T47D (cell line): ENCODE results near the gene DPF3.

ENCODE experiments used
- DNase-seq, 2 experiments: peaks; one replicate each; pipeline versions ENCODE4 v3.0.0 to v3.0.0-alpha.2; 2011 to 2012; ENCODE audit warnings: low read depth in 1 of 2, low spot score in 1 of 2
- JUND ChIP-seq: IDR thresholded peaks from 2 replicates; pipeline ENCODE4 v1.6.1; 2012; ENCODE audit warnings: low read depth
- in situ Hi-C: cut with HindIII; loops from 2 replicates; pipeline ENCODE4 v1.10.0; 2016; ENCODE audit warnings: low sequenced_read_pairs, low pct_unique_long_range_greater_than_20kb

DPF3 gene

GRCh38 chr14:72723858-72724530 lies 169.9 kb downstream of the DPF3 start:
- in situ Hi-C loops: no loop called here
- no peak for DNase-seq
- TF ChIP-seq JUND: no peak

GRCh38 chr14:72722201-72722785 lies 171.6 kb downstream of the DPF3 start:
- in situ Hi-C loops: no loop called here
- DNase-seq: no peak
- TF ChIP-seq JUND: no peak

- in situ Hi-C loops: no loop called here
- no peak for DNase-seq
- TF ChIP-seq JUND: no peak
Observed at GRCh38 chr14:72721083-72721482, 172.8 kb downstream of the DPF3 start.

GRCh38 chr14:72717220-72717619 lies 176.7 kb downstream of the DPF3 start:
- TF ChIP-seq JUND: no peak
- in situ Hi-C loops: no loop called here
- DNase-seq: no peak

DNA sequence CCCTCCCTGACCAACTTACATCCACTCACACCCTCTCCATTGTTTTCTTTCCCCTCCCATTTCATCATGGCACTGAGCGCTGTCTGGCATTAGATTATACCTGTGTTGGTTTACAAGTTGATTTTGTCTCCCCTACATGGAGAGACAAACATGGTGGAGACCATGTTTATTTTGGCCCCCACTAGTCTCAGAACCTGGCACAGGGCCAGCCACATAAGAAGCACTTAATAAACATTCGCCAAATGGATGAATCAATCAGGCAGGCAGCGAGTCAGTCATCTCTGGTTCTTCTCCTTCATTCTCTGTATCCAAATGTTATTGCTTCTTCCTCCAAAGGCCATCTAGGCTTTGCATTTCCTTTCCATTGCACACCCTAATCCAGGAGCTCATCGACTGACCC lies 177.4 kb downstream of the DPF3 start:
- no peak for TF ChIP-seq JUND
- in situ Hi-C loops: no loop called here
- no peak for DNase-seq

- no peak for DNase-seq
- in situ Hi-C loops: no loop called here
- TF ChIP-seq JUND: no peak
Observed at GRCh38 chr14:72715850-72716228, 178.1 kb downstream of the DPF3 start.

DNA sequence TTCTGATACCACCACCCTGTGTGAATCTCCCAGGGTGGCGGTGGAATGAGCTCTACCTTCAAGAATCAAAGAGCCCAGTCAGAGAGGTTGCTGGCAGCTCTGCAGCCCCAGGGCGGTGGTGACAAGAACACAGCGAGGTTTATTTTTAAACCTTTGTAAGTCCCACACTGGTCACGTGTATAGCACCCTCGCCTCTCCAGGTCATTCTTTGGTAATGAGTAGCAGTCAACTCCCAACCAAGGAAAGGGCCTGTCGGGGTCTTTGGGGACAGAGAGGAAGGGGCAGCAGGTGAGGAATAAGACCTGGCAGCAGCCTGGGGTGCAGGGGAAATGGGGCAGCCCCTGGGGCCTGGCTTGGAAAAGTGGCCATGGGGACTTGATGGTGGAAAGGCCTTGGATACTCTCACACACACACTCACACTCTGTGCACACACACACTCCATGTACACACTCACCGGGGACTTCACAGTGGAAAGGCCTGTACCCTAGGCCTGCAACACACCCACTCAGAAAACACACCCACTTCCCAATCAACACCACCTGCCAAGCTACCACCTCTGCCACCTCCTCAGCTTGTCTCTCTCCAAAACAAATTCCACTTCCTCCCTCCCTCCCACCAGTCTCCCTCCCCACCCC lies 178.6 kb downstream of the DPF3 start:
- TF ChIP-seq JUND: no peak
- DNase-seq: no peak
- in situ Hi-C loops: no loop called here

GRCh38 chr14:72714871-72715214 lies 179.1 kb downstream of the DPF3 start:
- in situ Hi-C loops: no loop called here
- TF ChIP-seq JUND: no peak
- DNase-seq: no peak

DNA sequence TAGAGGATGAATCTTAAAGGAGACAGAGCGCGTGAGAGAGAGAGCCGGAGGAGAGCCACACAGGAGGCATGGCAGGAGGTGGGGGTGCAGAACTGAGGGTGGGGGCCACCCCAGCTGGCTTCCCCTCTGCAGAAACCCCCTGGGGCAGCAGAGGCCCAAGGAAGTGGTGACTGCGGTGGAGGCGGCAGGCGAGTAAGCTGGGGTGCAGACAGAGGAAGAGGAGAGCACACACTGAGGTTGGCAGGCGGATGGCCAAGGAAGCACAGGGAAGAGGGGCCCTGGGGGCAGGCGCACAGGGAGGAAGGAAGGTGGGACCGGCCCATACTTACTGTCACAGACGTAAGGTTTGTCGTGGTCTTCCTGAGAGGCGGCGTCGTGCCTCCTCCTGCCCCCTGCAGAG lies 179.8 kb downstream of the DPF3 start:
- TF ChIP-seq JUND: no peak
- DNase-seq: no peak
- in situ Hi-C loops: no loop called here

DNA sequence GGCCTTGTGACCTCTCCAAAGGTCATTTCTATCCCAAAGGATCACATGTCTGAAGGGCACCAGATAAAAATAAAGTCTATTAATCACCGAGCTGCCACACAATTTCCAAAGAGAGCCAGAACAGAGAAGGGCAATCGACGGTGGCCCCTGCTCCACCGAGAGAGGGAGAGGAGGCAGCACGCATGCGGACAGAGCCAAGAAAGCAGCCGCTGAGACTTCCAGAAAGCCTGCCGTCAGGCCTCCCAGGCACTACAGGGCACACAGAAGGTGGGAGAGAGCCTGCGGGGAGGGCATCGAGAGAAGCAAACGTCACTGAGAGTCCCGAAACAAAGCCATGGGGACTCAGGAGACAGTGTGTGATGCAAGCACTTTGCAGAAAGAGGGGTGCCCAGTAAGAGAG lies 182.0 kb downstream of the DPF3 start:
- DNase-seq: no peak
- no peak for TF ChIP-seq JUND
- in situ Hi-C loops: no loop called here

GRCh38 chr14:72709916-72710611 lies 183.8 kb downstream of the DPF3 start:
- TF ChIP-seq JUND: no peak
- in situ Hi-C loops: no loop called here
- no peak for DNase-seq

GRCh38 chr14:72708708-72709475 lies 185.0 kb downstream of the DPF3 start:
- TF ChIP-seq JUND: no peak
- DNase-seq: no peak
- in situ Hi-C loops: no loop called here

DNA sequence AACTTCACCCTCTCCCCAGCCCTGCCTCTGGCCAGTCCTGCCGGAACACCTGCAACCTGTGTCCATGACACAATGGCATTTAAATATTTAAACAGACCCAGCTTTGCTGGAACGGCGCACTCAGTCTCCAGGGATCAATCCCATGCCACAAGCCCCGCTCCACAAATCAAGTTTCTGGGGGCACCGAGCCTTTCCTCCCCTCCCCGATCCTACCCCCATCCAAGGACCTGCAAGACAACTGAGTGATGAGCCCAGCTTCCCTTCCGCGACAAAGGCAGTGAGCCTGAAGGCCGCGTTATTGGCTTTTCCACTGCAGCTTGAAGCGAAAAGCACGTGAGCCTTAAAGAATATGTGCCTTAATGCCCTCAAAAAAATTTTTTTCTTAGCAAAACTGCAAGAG lies 185.7 kb downstream of the DPF3 start:
- in situ Hi-C loops: no loop called here
- TF ChIP-seq JUND: no peak
- no peak for DNase-seq
